HEK293 (cell line): ENCODE results near the gene SLC1A2.

ENCODE experiments used
- CTCF ChIA-PET: fragments of 350-600 bp; formaldehyde crosslinking; extraction: SDS; loops from one replicate; lab custom pipeline; 2021; ENCODE audit warnings: antibody characterized with exemption; lab: Yijun Ruan, JAX
- POLR2A ChIA-PET: fragments of 300-600 bp; formaldehyde crosslinking; extraction: SDS; loops from one replicate; lab custom pipeline; 2020; ENCODE audit warnings: antibody characterized with exemption, inconsistent platforms; lab: Yijun Ruan, JAX
- H3K27ac ChIP-seq: fragments of 200-500 bp; sonication (Bioruptor generic); 2 replicates; pipeline ENCODE4 v1.5.1; 2014; ENCODE audit warnings: low read depth, low read length, control low read depth, inconsistent platforms; ENCODE audit errors: extremely low read depth
- H3K36me3 ChIP-seq, 2 experiments: fragments of 200-500 bp in 1 of 2; sonication (Bioruptor generic) in 1 of 2; 1 replicate in 1 of 2; 2 replicates in 1 of 2; pipeline ENCODE4 v1.5.1; 2014 to 2017; ENCODE audit warnings: inconsistent platforms in 2 of 2, low read length in 2 of 2; ENCODE audit not compliant: control insufficient read depth in 2 of 2, insufficient read depth in 1 of 2
- H3K4me1 ChIP-seq: fragments of 200-500 bp; sonication (Bioruptor generic); 2 replicates; pipeline ENCODE4 v1.5.1; 2014; ENCODE audit warnings: mild to moderate bottlenecking, low read length, inconsistent platforms; ENCODE audit not compliant: control insufficient read depth, insufficient read depth
- H3K4me3 ChIP-seq: 2 replicates; pipeline ENCODE4 v1.5.1; 2011; ENCODE audit warnings: low read depth, mild to moderate bottlenecking, control low read depth, low read length, moderate library complexity
- H3K9me3 ChIP-seq: fragments of 200-500 bp; sonication (Bioruptor generic); 2 replicates; pipeline ENCODE4 v1.5.1; 2014; ENCODE audit warnings: low read depth, low read length, inconsistent platforms; ENCODE audit not compliant: control insufficient read depth, insufficient read depth
- FEZF1 ChIP-seq: fragments of 450-650 bp; formaldehyde crosslinking; IDR thresholded peaks from 2 replicates; pipeline ENCODE4 v1.5.1; 2016; ENCODE audit warnings: missing biosample characterization, missing genetic modification characterization
- GFI1B ChIP-seq: fragments of 450-650 bp; formaldehyde crosslinking; IDR thresholded peaks from 2 replicates; pipeline ENCODE4 v1.5.1; 2016; ENCODE audit warnings: missing biosample characterization, missing genetic modification characterization
- KLF1 ChIP-seq: fragments of 450-650 bp; formaldehyde crosslinking; IDR thresholded peaks from 2 replicates; pipeline ENCODE4 v1.5.1; 2016; ENCODE audit warnings: missing biosample characterization, missing genetic modification characterization
- SP2 ChIP-seq: fragments of 450-650 bp; formaldehyde crosslinking; IDR thresholded peaks from 2 replicates; pipeline ENCODE4 v1.5.1; 2016; ENCODE audit warnings: missing biosample characterization, missing genetic modification characterization
- TCF7L2 ChIP-seq: IDR thresholded peaks from 2 replicates; pipeline ENCODE4 v1.6.1; 2011; ENCODE audit warnings: low read depth, mild to moderate bottlenecking, inconsistent platforms, low read length, moderate library complexity, borderline replicate concordance
- ZBTB8A ChIP-seq: fragments of 450-650 bp; formaldehyde crosslinking; IDR thresholded peaks from 2 replicates; pipeline ENCODE4 v1.5.1; 2016; ENCODE audit warnings: missing biosample characterization, missing genetic modification characterization
- ZNF112 ChIP-seq: fragments of 450-650 bp; formaldehyde crosslinking; IDR thresholded peaks from 2 replicates; pipeline ENCODE4 v1.5.0; 2017; ENCODE audit warnings: missing biosample characterization, missing genetic modification characterization
- ZNF155 ChIP-seq: fragments of 450-650 bp; formaldehyde crosslinking; IDR thresholded peaks from 2 replicates; pipeline ENCODE4 v1.5.1; 2016; ENCODE audit warnings: missing biosample characterization, missing genetic modification characterization
- ZNF184 ChIP-seq: fragments of 450-650 bp; IDR thresholded peaks from 2 replicates; pipeline ENCODE4 v1.5.1; 2018; ENCODE audit warnings: missing biosample characterization, mild to moderate bottlenecking, missing genetic modification characterization
- ZNF202 ChIP-seq: fragments of 450-650 bp; formaldehyde crosslinking; IDR thresholded peaks from 2 replicates; pipeline ENCODE4 v1.5.1; 2016; ENCODE audit warnings: missing biosample characterization, missing genetic modification characterization, borderline replicate concordance
- ZNF223 ChIP-seq: fragments of 450-650 bp; formaldehyde crosslinking; IDR thresholded peaks from 2 replicates; pipeline ENCODE4 v1.5.1; 2016; ENCODE audit warnings: missing biosample characterization, missing genetic modification characterization
- ZNF239 ChIP-seq: fragments of 450-650 bp; formaldehyde crosslinking; IDR thresholded peaks from 2 replicates; pipeline ENCODE4 v1.5.1; 2016; ENCODE audit warnings: missing biosample characterization, missing genetic modification characterization
- ZNF266 ChIP-seq: fragments of 450-650 bp; formaldehyde crosslinking; IDR thresholded peaks from 2 replicates; pipeline ENCODE4 v1.5.1; 2016; ENCODE audit warnings: missing biosample characterization, missing genetic modification characterization, low read depth
- ZNF274 ChIP-seq, 2 experiments: fragments of 200-500 bp in 1 of 2; fragments of 450-650 bp in 1 of 2; sonication (Bioruptor generic) in 1 of 2; formaldehyde crosslinking in 1 of 2; IDR thresholded peaks; 2 replicates each; pipeline versions ENCODE4 v1.5.1 to v1.6.1; 2014 to 2016; ENCODE audit warnings: borderline replicate concordance in 1 of 2, inconsistent platforms in 1 of 2, low read length in 1 of 2, missing biosample characterization in 1 of 2, missing genetic modification characterization in 1 of 2
- ZNF302 ChIP-seq: fragments of 450-650 bp; formaldehyde crosslinking; IDR thresholded peaks from 2 replicates; pipeline ENCODE4 v1.5.1; 2016; ENCODE audit warnings: missing biosample characterization, missing genetic modification characterization, low read depth
- ZNF324 ChIP-seq: fragments of 450-650 bp; formaldehyde crosslinking; IDR thresholded peaks from 2 replicates; pipeline ENCODE4 v1.5.1; 2016; ENCODE audit warnings: missing biosample characterization, missing genetic modification characterization
- ZNF404 ChIP-seq: fragments of 450-650 bp; formaldehyde crosslinking; IDR thresholded peaks from 2 replicates; pipeline ENCODE4 v1.5.1; 2017; ENCODE audit warnings: missing biosample characterization, missing genetic modification characterization
- ZNF423 ChIP-seq: fragments of 450-650 bp; formaldehyde crosslinking; IDR thresholded peaks from 2 replicates; pipeline ENCODE4 v1.5.1; 2016; ENCODE audit warnings: missing biosample characterization, missing genetic modification characterization
- ZNF521 ChIP-seq: fragments of 450-650 bp; formaldehyde crosslinking; IDR thresholded peaks from 2 replicates; pipeline ENCODE4 v1.5.1; 2017; ENCODE audit warnings: missing biosample characterization, mild to moderate bottlenecking, missing genetic modification characterization
- ZNF530 ChIP-seq: fragments of 450-650 bp; formaldehyde crosslinking; IDR thresholded peaks from 2 replicates; pipeline ENCODE4 v1.5.1; 2016; ENCODE audit warnings: low read depth, missing biosample characterization, missing genetic modification characterization
- ZNF548 ChIP-seq: fragments of 450-650 bp; formaldehyde crosslinking; IDR thresholded peaks from 2 replicates; pipeline ENCODE4 v1.5.1; 2016; ENCODE audit warnings: missing biosample characterization, missing genetic modification characterization
- ZNF621 ChIP-seq: fragments of 450-650 bp; formaldehyde crosslinking; IDR thresholded peaks from 2 replicates; pipeline ENCODE4 v1.5.1; 2017; ENCODE audit warnings: missing biosample characterization, missing genetic modification characterization
- ZNF747 ChIP-seq: fragments of 450-650 bp; formaldehyde crosslinking; IDR thresholded peaks from 2 replicates; pipeline ENCODE4 v1.5.1; 2016; ENCODE audit warnings: missing biosample characterization, missing genetic modification characterization
- ZNF777 ChIP-seq: fragments of 450-650 bp; formaldehyde crosslinking; IDR thresholded peaks from 2 replicates; pipeline ENCODE4 v1.5.1; 2017; ENCODE audit warnings: missing biosample characterization, missing genetic modification characterization, borderline replicate concordance
- TF ChIP-seq, protein P1 (sequence below): fragments of 450-650 bp; formaldehyde crosslinking; IDR thresholded peaks from 2 replicates; pipeline ENCODE4 v1.5.1; 2016; ENCODE audit warnings: missing biosample characterization, missing genetic modification characterization
- TF ChIP-seq, protein P2 (sequence below): fragments of 450-650 bp; formaldehyde crosslinking; IDR thresholded peaks from 2 replicates; pipeline ENCODE4 v1.5.1; 2017; ENCODE audit warnings: missing biosample characterization, missing genetic modification characterization
- TF ChIP-seq, protein P3 (sequence below): fragments of 450-650 bp; formaldehyde crosslinking; IDR thresholded peaks from 2 replicates; pipeline ENCODE4 v1.5.1; 2016; ENCODE audit warnings: missing biosample characterization, missing genetic modification characterization

SLC1A2 gene

DNA sequence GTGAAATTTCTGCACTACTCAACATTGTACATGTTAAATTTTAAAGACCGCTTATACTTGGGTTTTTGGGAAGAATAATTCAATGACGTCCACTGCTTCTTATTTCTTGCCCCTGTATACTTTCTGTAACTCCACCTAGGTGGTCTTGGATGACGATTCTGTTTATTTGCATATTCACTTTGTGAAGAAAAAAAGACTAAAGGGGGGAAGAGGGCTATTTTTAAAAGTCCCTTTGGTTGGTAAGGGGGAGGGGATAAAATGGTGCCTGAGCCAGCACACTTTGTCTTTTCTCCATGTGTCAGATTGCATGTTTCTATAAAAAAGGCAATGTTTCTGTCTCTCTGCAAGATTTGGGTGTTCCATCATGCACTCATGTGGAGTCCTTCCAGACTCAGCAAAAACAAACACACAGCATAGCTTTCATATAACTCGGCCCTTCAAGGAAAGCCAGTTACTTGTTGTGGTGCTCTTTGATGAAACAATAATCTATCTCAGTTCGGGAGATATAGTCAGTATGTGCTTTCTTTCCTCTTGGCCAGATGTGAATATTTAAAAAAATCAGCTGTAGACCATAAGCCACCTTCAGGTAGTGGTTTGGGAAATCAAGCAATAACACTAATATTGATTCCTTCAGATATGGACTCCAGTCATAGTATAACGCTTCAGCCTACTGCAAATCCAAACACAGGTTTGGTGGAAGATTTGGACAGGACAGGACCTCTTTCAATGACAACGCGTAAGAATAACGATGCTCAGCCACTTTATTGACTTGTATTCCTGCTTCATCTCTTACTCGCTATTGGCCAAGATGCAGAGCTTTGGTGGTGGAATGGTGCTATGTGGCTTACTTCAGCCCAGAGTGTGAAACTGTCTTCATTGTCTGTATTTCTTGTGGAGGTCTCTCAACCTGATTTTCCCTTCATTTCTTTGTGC is 211.6 kb downstream of the SLC1A2 start (continued):
- TF ChIP-seq ZNF621 (tag by site-specific recombination) (no peak), ZBTB8A (no peak), ZNF324 (tag by site-specific recombination) (no peak), ZNF155 (tag by site-specific recombination) (no peak), ZNF548 (tag by site-specific recombination) (no peak), ZNF521 (tag by site-specific recombination) (no peak), GFI1B (no peak), ZNF239 (no peak), ZNF223 (tag by site-specific recombination) (no peak)
- TF ChIP-seq, protein P1, sequence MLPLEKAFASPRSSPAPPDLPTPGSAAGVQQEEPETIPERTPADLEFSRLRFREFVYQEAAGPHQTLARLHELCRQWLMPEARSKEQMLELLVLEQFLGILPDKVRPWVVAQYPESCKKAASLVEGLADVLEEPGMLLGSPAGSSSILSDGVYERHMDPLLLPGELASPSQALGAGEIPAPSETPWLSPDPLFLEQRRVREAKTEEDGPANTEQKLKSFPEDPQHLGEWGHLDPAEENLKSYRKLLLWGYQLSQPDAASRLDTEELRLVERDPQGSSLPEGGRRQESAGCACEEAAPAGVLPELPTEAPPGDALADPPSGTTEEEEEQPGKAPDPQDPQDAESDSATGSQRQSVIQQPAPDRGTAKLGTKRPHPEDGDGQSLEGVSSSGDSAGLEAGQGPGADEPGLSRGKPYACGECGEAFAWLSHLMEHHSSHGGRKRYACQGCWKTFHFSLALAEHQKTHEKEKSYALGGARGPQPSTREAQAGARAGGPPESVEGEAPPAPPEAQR: no peak

DNA sequence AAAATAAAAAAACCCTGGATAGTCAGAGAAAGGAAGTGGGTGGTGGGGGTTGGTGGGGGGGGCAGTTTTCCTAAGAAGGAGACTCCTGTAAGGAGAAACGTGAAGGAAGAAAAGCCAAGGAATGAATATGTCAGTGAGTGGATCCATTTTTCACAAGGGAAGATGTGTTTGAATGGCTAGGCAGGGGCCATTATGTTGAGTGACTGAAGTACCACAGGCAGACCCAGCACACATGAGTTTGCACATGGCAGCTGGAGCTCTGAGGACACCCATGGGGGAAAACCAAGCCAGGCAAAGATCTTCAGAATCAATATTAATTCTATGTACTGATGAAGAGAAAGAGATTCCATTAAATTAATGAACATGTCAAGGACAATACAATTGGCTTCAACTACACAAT is 212.7 kb downstream of the SLC1A2 start:
- no peak overlapping the region for H3K4me3 ChIP-seq
- TF ChIP-seq ZNF747 (tag by site-specific recombination) (no peak), TCF7L2 (no peak), ZNF777 (tag by site-specific recombination) (no peak), FEZF1 (tag by site-specific recombination) (no peak), ZNF266 (tag by site-specific recombination) (no peak), ZNF112 (tag by site-specific recombination) (no peak), ZNF202 (tag by site-specific recombination) (no peak), SP2 (tag by site-specific recombination) (no peak), ZNF530 (tag by site-specific recombination) (no peak), ZNF302 (tag by site-specific recombination) (no peak), ZNF423 (tag by site-specific recombination) (no peak), ZNF184 (tag by site-specific recombination) (no peak), ZNF239 (no peak), ZNF404 (tag by site-specific recombination) (no peak), ZNF274 (IDR thresholded peaks at IDR 0.05; ENCODE audit: low read length) (no peak), ZNF274 (tag by site-specific recombination; IDR thresholded peaks at IDR 0.05; ENCODE audit: borderline replicate concordance) (no peak), KLF1 (no peak)
- TF ChIP-seq, protein P1: no peak
- TF ChIP-seq, protein P2, sequence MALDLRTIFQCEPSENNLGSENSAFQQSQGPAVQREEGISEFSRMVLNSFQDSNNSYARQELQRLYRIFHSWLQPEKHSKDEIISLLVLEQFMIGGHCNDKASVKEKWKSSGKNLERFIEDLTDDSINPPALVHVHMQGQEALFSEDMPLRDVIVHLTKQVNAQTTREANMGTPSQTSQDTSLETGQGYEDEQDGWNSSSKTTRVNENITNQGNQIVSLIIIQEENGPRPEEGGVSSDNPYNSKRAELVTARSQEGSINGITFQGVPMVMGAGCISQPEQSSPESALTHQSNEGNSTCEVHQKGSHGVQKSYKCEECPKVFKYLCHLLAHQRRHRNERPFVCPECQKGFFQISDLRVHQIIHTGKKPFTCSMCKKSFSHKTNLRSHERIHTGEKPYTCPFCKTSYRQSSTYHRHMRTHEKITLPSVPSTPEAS (tag by site-specific recombination): no peak
- TF ChIP-seq, protein P3, sequence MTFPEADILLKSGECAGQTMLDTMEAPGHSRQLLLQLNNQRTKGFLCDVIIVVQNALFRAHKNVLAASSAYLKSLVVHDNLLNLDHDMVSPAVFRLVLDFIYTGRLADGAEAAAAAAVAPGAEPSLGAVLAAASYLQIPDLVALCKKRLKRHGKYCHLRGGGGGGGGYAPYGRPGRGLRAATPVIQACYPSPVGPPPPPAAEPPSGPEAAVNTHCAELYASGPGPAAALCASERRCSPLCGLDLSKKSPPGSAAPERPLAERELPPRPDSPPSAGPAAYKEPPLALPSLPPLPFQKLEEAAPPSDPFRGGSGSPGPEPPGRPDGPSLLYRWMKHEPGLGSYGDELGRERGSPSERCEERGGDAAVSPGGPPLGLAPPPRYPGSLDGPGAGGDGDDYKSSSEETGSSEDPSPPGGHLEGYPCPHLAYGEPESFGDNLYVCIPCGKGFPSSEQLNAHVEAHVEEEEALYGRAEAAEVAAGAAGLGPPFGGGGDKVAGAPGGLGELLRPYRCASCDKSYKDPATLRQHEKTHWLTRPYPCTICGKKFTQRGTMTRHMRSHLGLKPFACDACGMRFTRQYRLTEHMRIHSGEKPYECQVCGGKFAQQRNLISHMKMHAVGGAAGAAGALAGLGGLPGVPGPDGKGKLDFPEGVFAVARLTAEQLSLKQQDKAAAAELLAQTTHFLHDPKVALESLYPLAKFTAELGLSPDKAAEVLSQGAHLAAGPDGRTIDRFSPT: no peak
- H3K9me3 ChIP-seq: no peaks in the 10 kb centered on the region
- POLR2A ChIA-PET: no interaction called here
- no peaks in the 10 kb centered on the region for H3K4me1 ChIP-seq
- no peak overlapping the region for H3K27ac ChIP-seq
- no peaks in the 10 kb centered on the region for H3K36me3 ChIP-seq
- CTCF ChIA-PET: no interaction called here
